HUES48 (cell line): ENCODE results near the gene RADIL.
"Not testable (repeated sequence)": the region's sequence is repeated elsewhere in the genome, so short reads cannot be mapped to it uniquely, and the experiment has no call there.

Experiments used
- H3K27ac ChIP-seq: one replicate; pipeline ENCODE4 v1.7.0; 2013; ENCODE audit warnings: low read depth, low read length, inconsistent platforms
- H3K27me3 ChIP-seq: 2 replicates; pipeline ENCODE4 v1.6.1; 2013; ENCODE audit warnings: mild to moderate bottlenecking, low read length; ENCODE audit not compliant: control insufficient read depth, insufficient read depth
- H3K36me3 ChIP-seq: 2 replicates; pipeline ENCODE4 v1.6.1; 2013; ENCODE audit warnings: low read length; ENCODE audit not compliant: control insufficient read depth, insufficient read depth
- H3K4me1 ChIP-seq: 2 replicates; pipeline ENCODE4 v1.6.1; 2013; ENCODE audit warnings: mild to moderate bottlenecking, low read length; ENCODE audit not compliant: control insufficient read depth, insufficient read depth
- H3K4me3 ChIP-seq: 2 replicates; pipeline ENCODE4 v1.5.1; 2013; ENCODE audit warnings: mild to moderate bottlenecking, low read depth, low read length
- H3K9ac ChIP-seq: 2 replicates; pipeline ENCODE4 v1.6.1; 2013; ENCODE audit warnings: mild to moderate bottlenecking, low read depth, low read length, moderate library complexity
- H3K9me3 ChIP-seq: 2 replicates; pipeline ENCODE4 v1.6.1; 2013; ENCODE audit warnings: low read length; ENCODE audit not compliant: control insufficient read depth, insufficient read depth

The RADIL gene

DNA sequence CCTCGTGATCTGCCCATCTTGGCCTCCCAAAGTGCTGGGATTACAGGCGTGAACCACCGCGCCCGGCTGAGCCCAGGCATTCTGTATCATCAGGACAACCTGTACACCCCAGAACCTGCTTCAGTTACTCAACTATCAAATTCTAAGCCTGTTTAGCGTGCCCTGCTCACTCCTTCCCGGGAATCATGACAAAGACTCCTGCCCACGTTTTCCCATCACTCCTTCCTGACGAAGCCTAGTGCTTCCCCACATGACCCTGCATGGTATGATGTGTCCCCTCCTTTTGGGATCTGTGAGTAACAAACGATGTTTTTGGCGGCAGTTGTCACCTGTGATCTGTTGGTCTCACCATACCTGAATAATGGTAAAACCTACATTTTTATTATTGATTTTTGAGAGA, 12.2 kb upstream of the RADIL start:
- no peak overlapping the region for H3K9ac ChIP-seq
- no peak overlapping the region for H3K4me3 ChIP-seq
- no peaks in the 10 kb centered on the region for H3K36me3 ChIP-seq
- no peaks in the 10 kb centered on the region for H3K4me1 ChIP-seq
- no peaks in the 10 kb centered on the region; the same call in 1 of the 2 replicates for H3K9me3 ChIP-seq
- H3K27me3 ChIP-seq: no peaks in the 10 kb centered on the region
- no peak overlapping the region for H3K27ac ChIP-seq

DNA sequence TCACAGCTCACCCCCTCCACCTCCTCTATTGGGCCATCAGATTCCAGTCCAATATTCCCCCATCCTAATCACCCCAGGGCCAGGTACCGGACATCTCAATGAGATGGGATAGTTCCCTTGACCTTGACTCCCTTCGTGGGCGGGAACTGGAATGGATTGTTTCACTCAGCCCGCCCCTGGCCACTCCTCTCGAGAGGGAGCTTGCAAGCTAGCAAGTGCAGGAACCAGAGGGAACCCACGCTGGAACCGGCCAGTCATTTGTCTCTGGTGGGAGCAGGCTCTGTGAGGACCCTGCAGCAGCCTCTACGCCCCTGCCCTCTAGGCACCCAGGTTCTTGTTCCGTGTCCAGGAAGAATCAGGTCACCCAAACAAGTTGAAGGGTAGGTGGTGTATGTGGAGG, 11.0 kb upstream of the RADIL start:
- no peak overlapping the region for H3K4me3 ChIP-seq
- no peaks in the 10 kb centered on the region for H3K27me3 ChIP-seq
- H3K27ac ChIP-seq: no peak overlapping the region
- H3K9me3 ChIP-seq: no peaks in the 10 kb centered on the region; the same call in 1 of the 2 replicates
- H3K9ac ChIP-seq: no peak overlapping the region
- H3K4me1 ChIP-seq: no peaks in the 10 kb centered on the region
- no peaks in the 10 kb centered on the region for H3K36me3 ChIP-seq

- Histone ChIP-seq H3K9me3 (no peaks in the 10 kb centered on the region; the same call in 1 of the 2 replicates), H3K4me3 (no peak overlapping the region), H3K27me3 (no peaks in the 10 kb centered on the region), H3K36me3 (no peaks in the 10 kb centered on the region), H3K27ac (no peak overlapping the region), H3K9ac (no peak overlapping the region), H3K4me1 (no peaks in the 10 kb centered on the region)
Measured at GRCh38 chr7:4893929-4894475, 10.5 kb upstream of the RADIL start.

DNA sequence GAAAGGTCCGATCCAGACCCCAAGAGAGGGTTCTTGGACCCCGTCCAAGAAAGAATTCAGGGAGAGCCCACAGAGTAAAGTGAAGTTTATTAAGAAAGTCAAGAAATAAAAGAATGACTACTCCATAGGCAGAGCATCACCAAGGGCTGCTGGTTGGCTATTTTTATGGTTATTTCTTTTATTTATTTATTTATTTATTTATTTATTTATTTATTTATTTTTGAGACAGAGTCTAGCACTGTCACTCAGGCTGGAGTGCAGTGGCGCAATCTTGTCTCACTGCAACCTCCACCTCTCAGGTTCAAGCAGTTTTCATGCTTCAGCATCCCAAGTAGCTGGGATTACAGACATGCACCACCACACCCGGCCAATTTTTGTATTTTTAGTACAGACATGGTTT, 9.7 kb upstream of the RADIL start:
- not testable (repeated sequence) for H3K27me3 ChIP-seq, H3K9ac ChIP-seq, H3K36me3 ChIP-seq, H3K27ac ChIP-seq, H3K4me1 ChIP-seq, H3K9me3 ChIP-seq, H3K4me3 ChIP-seq

DNA sequence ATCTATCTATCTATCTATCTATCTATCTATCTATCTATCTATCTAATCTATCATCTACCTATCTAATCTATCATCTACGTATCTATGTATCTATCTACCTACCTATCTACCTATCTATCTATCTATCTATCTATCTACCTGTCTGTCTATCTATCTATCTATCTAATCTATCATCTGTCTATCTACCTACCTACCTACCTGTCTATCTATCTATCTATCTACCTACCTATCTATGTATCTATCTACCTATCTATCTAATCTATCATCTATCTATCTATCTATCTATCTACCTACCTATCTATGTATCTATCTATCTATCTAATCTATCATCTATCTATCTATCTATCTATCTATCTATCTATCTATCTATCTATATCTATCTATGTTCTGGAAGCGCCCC, 8.0 kb upstream of the RADIL start:
- H3K4me3 ChIP-seq, H3K27me3 ChIP-seq, H3K36me3 ChIP-seq, H3K9me3 ChIP-seq, H3K9ac ChIP-seq, H3K27ac ChIP-seq, H3K4me1 ChIP-seq: not testable (repeated sequence)

GRCh38 chr7:4889682-4890081, 6.2 kb upstream of the RADIL start:
- Histone ChIP-seq H3K4me1 (no peaks in the 10 kb centered on the region), H3K4me3 (no peak overlapping the region), H3K9me3 (no peaks in the 10 kb centered on the region), H3K9ac (no peak overlapping the region), H3K36me3 (no peaks in the 10 kb centered on the region), H3K27ac (no peak overlapping the region), H3K27me3 (no peaks in the 10 kb centered on the region)

- Histone ChIP-seq H3K36me3 (no peaks in the 10 kb centered on the region), H3K4me3 (no peak overlapping the region), H3K9ac (no peak overlapping the region), H3K9me3 (no peaks in the 10 kb centered on the region), H3K27me3 (no peaks in the 10 kb centered on the region), H3K27ac (no peak overlapping the region), H3K4me1 (no peaks in the 10 kb centered on the region)
Measured at GRCh38 chr7:4888161-4888560, 4.6 kb upstream of the RADIL start.

DNA sequence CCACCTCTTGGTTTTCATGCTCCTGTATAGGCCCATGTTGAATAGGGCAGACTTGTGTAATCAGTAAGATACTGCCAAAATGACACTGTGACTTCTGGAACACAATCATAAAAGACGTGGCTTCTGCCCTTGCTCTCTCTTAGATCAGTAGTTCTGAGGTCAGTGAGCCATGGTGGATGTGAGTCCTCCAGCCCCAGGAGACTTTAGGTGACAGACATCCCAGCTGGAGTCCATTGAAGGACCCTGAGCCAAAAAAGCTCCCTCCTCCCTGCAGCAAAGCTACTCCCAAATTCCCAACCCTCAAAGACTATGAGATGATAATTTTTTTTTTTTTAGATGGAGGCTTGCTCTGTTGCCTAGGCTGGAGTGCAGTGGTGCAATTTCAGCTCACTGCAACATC, 3.2 kb upstream of the RADIL start:
- Histone ChIP-seq H3K27me3 (peaks cover 5% of the 10 kb centered on the region; the same call in 1 of the 2 replicates), H3K36me3 (no peaks in the 10 kb centered on the region), H3K9me3 (no peaks in the 10 kb centered on the region), H3K4me3 (no peak overlapping the region), H3K9ac (no peak overlapping the region), H3K27ac (no peak overlapping the region), H3K4me1 (peaks cover 3% of the 10 kb centered on the region; the same call in 1 of the 2 replicates)

GRCh38 chr7:4885317-4885807, 1.8 kb upstream of the RADIL start:
- H3K9me3 ChIP-seq: no peaks in the 10 kb centered on the region
- H3K9ac ChIP-seq: no peak overlapping the region
- H3K36me3 ChIP-seq: no peaks in the 10 kb centered on the region
- H3K27me3 ChIP-seq: peaks cover 5% of the 10 kb centered on the region; the same call in 1 of the 2 replicates
- H3K27ac ChIP-seq: no peak overlapping the region
- peaks cover 3% of the 10 kb centered on the region; the same call in 1 of the 2 replicates for H3K4me1 ChIP-seq
- H3K4me3 ChIP-seq: no peak overlapping the region

DNA sequence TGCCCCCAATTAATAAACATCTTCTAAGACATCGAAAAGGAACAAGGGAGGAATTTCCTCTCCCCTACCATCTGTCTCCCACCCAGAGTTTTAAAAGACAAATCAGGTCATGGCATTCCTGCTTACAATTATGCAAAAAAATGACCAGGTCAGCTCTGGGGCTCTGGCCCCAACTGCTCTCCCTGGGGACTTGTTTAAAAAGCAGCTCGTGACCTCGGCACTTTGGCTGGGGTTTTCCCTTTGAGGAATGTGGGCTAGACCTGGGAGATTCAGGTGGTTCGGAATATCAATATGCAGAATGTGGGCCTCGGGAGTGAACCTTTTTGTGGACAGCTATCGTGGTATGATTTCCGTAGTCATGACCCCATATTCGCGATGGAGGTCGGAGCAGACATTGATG, 648 bp upstream of the RADIL start:
- H3K27ac ChIP-seq: no peak overlapping the region
- H3K9me3 ChIP-seq: no peaks in the 10 kb centered on the region
- H3K36me3 ChIP-seq: no peaks in the 10 kb centered on the region
- H3K9ac ChIP-seq: no peak overlapping the region
- peaks cover 3% of the 10 kb centered on the region; the same call in 1 of the 2 replicates for H3K4me1 ChIP-seq
- H3K27me3 ChIP-seq: peaks cover 5% of the 10 kb centered on the region; the same call in 1 of the 2 replicates
- no peak overlapping the region for H3K4me3 ChIP-seq

- no peak overlapping the region for H3K27ac ChIP-seq
- no peak overlapping the region; the same call in 1 of the 2 replicates for H3K9ac ChIP-seq
- H3K9me3 ChIP-seq: no peaks in the 10 kb centered on the region
- peaks cover 3% of the 10 kb centered on the region; the same call in 1 of the 2 replicates for H3K4me1 ChIP-seq
- peak overlapping the region; percentile 79 for H3K4me3 ChIP-seq
- peaks cover 5% of the 10 kb centered on the region; the same call in 1 of the 2 replicates for H3K27me3 ChIP-seq
- H3K36me3 ChIP-seq: no peaks in the 10 kb centered on the region
Measured at GRCh38 chr7:4883033-4883371, 514 bp downstream of the RADIL start.
